ENCODE results near the gene MGAM2. TPM values are rescaled to one million over a fixed set of nuclear protein-coding genes. Genes with fewer than 3 reads are reported as not detected.

The MGAM2 gene
- total and polyA plus RNA-seq, 2 of the 13 experiments (the other 11 are each of a cell fraction or from before 2014, with no cell fraction given) = 0.29 TPM; not detected in 1

GRCh38 chr7:142180426-142180825 lies 68.9 kb downstream of the MGAM2 start:
- H3K36me3 ChIP-seq (replicated peaks in 1 of 2; ENCODE audit: control insufficient read depth in 1 of 2, insufficient read depth in 2 of 2, low read length in 2 of 2) = no peaks in the 10 kb centered on the region
- ATAC-seq (no peak), FAIRE-seq (no peak), DNase-seq (ENCODE audit: low spot score) (no peak)
- H2AFZ ChIP-seq (ENCODE audit: low read length) = no peak overlapping the region
- CTCF ChIA-PET (ENCODE audit: low intra/inter-chr PET ratio, low total read pairs) = no interaction called here
- 3% methylated on average over 1 of the region's 1 CpG for whole genome bisulfite sequencing (ENCODE audit: low lambda C conversion rate)
- no peak for TF ChIP-seq CREM (IDR thresholded peaks at IDR 0.05)
- no peak for TF ChIP-seq CREM (CRISPR knock-in tag; IDR thresholded peaks at IDR 0.05)
- no peak for TF ChIP-seq ZFP62 (CRISPR knock-in tag; IDR thresholded peaks at IDR 0.05)
- TF ChIP-seq HDAC2 (CRISPR knock-in tag; IDR thresholded peaks at IDR 0.05) = no peak
- no peak for TF ChIP-seq ZNF792 (CRISPR knock-in tag; IDR thresholded peaks at IDR 0.05)
- H3K9me3 ChIP-seq (ENCODE audit: low read length) = no peaks in the 10 kb centered on the region
- in situ Hi-C loops (cut with HindIII; ENCODE audit: extremely low pct_ligation_motif_present, low pct_unique_long_range_greater_than_20kb) (no loop called here), intact Hi-C loops (cut with micrococcal nuclease; ENCODE audit: unreplicated experiment) (no loop called here)
- no peaks in the 10 kb centered on the region for H3K79me2 ChIP-seq (ENCODE audit: insufficient read depth, low read length)
- H3K4me2 ChIP-seq (ENCODE audit: low read depth, low read length) = no peak overlapping the region
- POLR2A ChIA-PET = no interaction called here
- no peaks in the 10 kb centered on the region for H3K4me1 ChIP-seq (ENCODE audit: insufficient read depth, low read length)
- BruUV-seq (replicated peaks) = no TSS peak
- no peaks in the 10 kb centered on the region for H4K20me1 ChIP-seq (ENCODE audit: insufficient read depth, low read length)
- H3K4me3 ChIP-seq (replicated peaks in 1 of 3; ENCODE audit: insufficient read depth in 1 of 3, low read depth in 2 of 3, low read length in 3 of 3) = no peak overlapping the region
- H3K27ac ChIP-seq (ENCODE audit: extremely low read length, insufficient read depth, low read length) = no peak overlapping the region
- H3K9ac ChIP-seq (ENCODE audit: insufficient read depth, low read depth, low read length) = no peak overlapping the region
- no peaks in the 10 kb centered on the region for H3K27me3 ChIP-seq (ENCODE audit: control insufficient read depth in 1 of 2, insufficient read depth in 2 of 2, low read length in 2 of 2)

GRCh38 chr7:142181211-142181610 lies 69.7 kb downstream of the MGAM2 start:
- Histone ChIP-seq H2AFZ (ENCODE audit: low read length) (no peak overlapping the region), H3K9ac (ENCODE audit: insufficient read depth, low read depth, low read length) (no peak overlapping the region), H3K27ac (ENCODE audit: extremely low read length, insufficient read depth, low read length) (no peak overlapping the region), H3K27me3 (ENCODE audit: control insufficient read depth in 1 of 2, insufficient read depth in 2 of 2, low read length in 2 of 2) (no peaks in the 10 kb centered on the region), H3K4me1 (ENCODE audit: insufficient read depth, low read length) (no peaks in the 10 kb centered on the region), H3K79me2 (ENCODE audit: insufficient read depth, low read length) (no peaks in the 10 kb centered on the region), H3K4me2 (ENCODE audit: low read depth, low read length) (no peak overlapping the region), H3K36me3 (replicated peaks in 1 of 2; ENCODE audit: control insufficient read depth in 1 of 2, insufficient read depth in 2 of 2, low read length in 2 of 2) (no peaks in the 10 kb centered on the region), H3K9me3 (ENCODE audit: low read length) (no peaks in the 10 kb centered on the region), H4K20me1 (ENCODE audit: insufficient read depth, low read length) (no peaks in the 10 kb centered on the region), H3K4me3 (replicated peaks in 1 of 3; ENCODE audit: insufficient read depth in 1 of 3, low read depth in 2 of 3, low read length in 3 of 3) (no peak overlapping the region)
- ATAC-seq (no peak), DNase-seq (ENCODE audit: low spot score) (no peak), FAIRE-seq (no peak)
- ChIA-PET POLR2A (no interaction called here), CTCF (ENCODE audit: low intra/inter-chr PET ratio, low total read pairs) (no interaction called here)
- no TSS peak for BruUV-seq (replicated peaks)
- WGBS (ENCODE audit: low lambda C conversion rate) = 54% methylated on average over 2 of the region's 2 CpGs
- intact Hi-C loops (cut with micrococcal nuclease; ENCODE audit: unreplicated experiment) = no loop called here
- in situ Hi-C loops (cut with HindIII; ENCODE audit: extremely low pct_ligation_motif_present, low pct_unique_long_range_greater_than_20kb) = no loop called here
- TF ChIP-seq ADNP (CRISPR knock-in tag; IDR thresholded peaks at IDR 0.05) (no peak), ESRRA (CRISPR knock-in tag; IDR thresholded peaks at IDR 0.05; ENCODE audit: low read depth) (no peak), KDM1A (CRISPR knock-in tag; IDR thresholded peaks at IDR 0.05) (no peak), PHF20 (CRISPR knock-in tag; IDR thresholded peaks at IDR 0.05) (no peak), ZNF598 (CRISPR knock-in tag; IDR thresholded peaks at IDR 0.05; ENCODE audit: borderline replicate concordance) (no peak), TEAD2 (CRISPR knock-in tag; IDR thresholded peaks at IDR 0.05) (no peak), YY1 (IDR thresholded peaks at IDR 0.05; ENCODE audit: insufficient read depth, insufficient replicate concordance, low read depth, low read length) (no peak), EZH2 (conservative IDR thresholded peaks at IDR 0.05; ENCODE audit: low read depth, low read length) (no peak), ZNF101 (CRISPR knock-in tag; IDR thresholded peaks at IDR 0.05; ENCODE audit: borderline replicate concordance, low read depth) (no peak), TGIF2 (CRISPR knock-in tag; IDR thresholded peaks at IDR 0.05) (no peak), ATAD3A (CRISPR knock-in tag; IDR thresholded peaks at IDR 0.05) (no peak), MTA3 (CRISPR knock-in tag; IDR thresholded peaks at IDR 0.05) (no peak)
